Measurements from ENCODE around the gene TMEM121. TPM values are rescaled to one million over a fixed set of nuclear protein-coding genes. Genes with fewer than 3 reads are reported as not detected.
A peak's percentile ranks its signal among the peaks of the same experiment; 100 is the strongest.

Gene TMEM121
- total and polyA plus RNA-seq, 7 experiments from 2014 or later: 0.83 to 5.7 (median 3.7) TPM

GRCh38 chr14:105508069-105508468 is 18.3 kb upstream of the TMEM121 start:
- Mint-ChIP-seq H3K36me3 (peaks cover 0 to 3% (median 0%) of the 10 kb centered on the region in 5 donors), H3K4me3 (no peak overlapping the region), H3K27me3 (peaks cover 14 to 40% (median 22%) of the 10 kb centered on the region in 5 donors), H3K4me1 (peaks cover 0 to 7% (median 5%) of the 10 kb centered on the region in 7 donors), H3K9me3 (peaks cover 0 to 2% (median 0%) of the 10 kb centered on the region in 11 donors), H3K27ac (no peak overlapping the region)
- Histone ChIP-seq H3K27ac (ENCODE audit: low read depth, low read length) (no peak overlapping the region), H3K4me1 (ENCODE audit: control insufficient read depth in 2 of 2, insufficient read depth in 2 of 2, low read length in 2 of 2) (no peaks in the 10 kb centered on the region), H3K4me3 (ENCODE audit: low read length) (no peak overlapping the region), H3K27me3 (ENCODE audit: control insufficient read depth in 2 of 2, insufficient read depth in 2 of 2, low read length in 2 of 2) (no peaks in the 10 kb centered on the region), H3K9me3 (ENCODE audit: control insufficient read depth in 2 of 3, low read length in 3 of 3) (no peaks in the 10 kb centered on the region), H3K36me3 (ENCODE audit: control insufficient read depth in 2 of 3, insufficient read depth in 3 of 3, low read length in 3 of 3) (no peaks in the 10 kb centered on the region)
- intact Hi-C loops (cut with micrococcal nuclease): no loop called here
- DNase-seq (no peak), ATAC-seq (no peak)
- CTCF ChIA-PET: interaction anchor here (0.6 kb wide), 1 partner anchor 579 kb away, joined by 4 read pairs; no protein-coding TSS in a partner anchor
- POLR2A ChIA-PET: no interaction called here

- H3K36me3 Mint-ChIP-seq: peaks cover 0 to 3% (median 0%) of the 10 kb centered on the region in 5 donors
- CTCF ChIA-PET: no interaction called here
- no peak overlapping the region for H3K27ac Mint-ChIP-seq
Observed at GRCh38 chr14:105508601-105509000, 17.8 kb upstream of the TMEM121 start.

GRCh38 chr14:105517096-105517495 is 9.3 kb upstream of the TMEM121 start:
- CTCF ChIA-PET: interaction anchor here (0.6 kb wide), 1 partner anchor 67 kb away, joined by 3 read pairs; no protein-coding TSS in a partner anchor
- peaks cover 25 to 73% (median 38%) of the 10 kb centered on the region in 5 donors for H3K27me3 Mint-ChIP-seq
- no peak overlapping the region for H3K4me3 ChIP-seq (ENCODE audit: low read length)

More at GRCh38 chr14:105508601-105509000, 17.8 kb upstream of the TMEM121 start:
- ATAC-seq (no peak), DNase-seq (no peak)
- Histone ChIP-seq H3K27ac (ENCODE audit: low read depth, low read length) (no peak overlapping the region), H3K9me3 (ENCODE audit: control insufficient read depth in 2 of 3, low read length in 3 of 3) (no peaks in the 10 kb centered on the region), H3K4me1 (ENCODE audit: control insufficient read depth in 2 of 2, insufficient read depth in 2 of 2, low read length in 2 of 2) (no peaks in the 10 kb centered on the region), H3K36me3 (ENCODE audit: control insufficient read depth in 2 of 3, insufficient read depth in 3 of 3, low read length in 3 of 3) (no peaks in the 10 kb centered on the region), H3K4me3 (ENCODE audit: low read length) (no peak overlapping the region), H3K27me3 (ENCODE audit: control insufficient read depth in 2 of 2, insufficient read depth in 2 of 2, low read length in 2 of 2) (no peaks in the 10 kb centered on the region)
- peaks cover 0 to 7% (median 5%) of the 10 kb centered on the region in 7 donors for H3K4me1 Mint-ChIP-seq
- no peak overlapping the region for H3K4me3 Mint-ChIP-seq
- peaks cover 14 to 44% (median 22%) of the 10 kb centered on the region in 5 donors for H3K27me3 Mint-ChIP-seq
- intact Hi-C loops (cut with micrococcal nuclease): no loop called here
- POLR2A ChIA-PET: no interaction called here
- peaks cover 0 to 2% (median 0%) of the 10 kb centered on the region in 11 donors for H3K9me3 Mint-ChIP-seq

GRCh38 chr14:105519946-105520698 is 6.3 kb upstream of the TMEM121 start:
- ChIA-PET CTCF (no interaction called here), POLR2A (no interaction called here)
- no peaks in the 10 kb centered on the region for H3K36me3 ChIP-seq (ENCODE audit: control insufficient read depth in 2 of 3, insufficient read depth in 3 of 3, low read length in 3 of 3)
- Mint-ChIP-seq H3K9me3 (peaks cover 0 to 14% (median 1%) of the 10 kb centered on the region in 11 donors), H3K4me3 (no peak overlapping the region), H3K4me1 (no peaks in the 10 kb centered on the region), H3K36me3 (peaks cover 0 to 5% (median 0%) of the 10 kb centered on the region in 5 donors), H3K27ac (no peak overlapping the region), H3K27me3 (peaks cover 15 to 54% (median 36%) of the 10 kb centered on the region in 5 donors)
- H3K4me1 ChIP-seq (ENCODE audit: control insufficient read depth in 2 of 2, insufficient read depth in 2 of 2, low read length in 2 of 2): no peaks in the 10 kb centered on the region
- no peak for DNase-seq
- intact Hi-C loops (cut with micrococcal nuclease): no loop called here
- ATAC-seq: no peak
- no peaks in the 10 kb centered on the region for H3K9me3 ChIP-seq (ENCODE audit: control insufficient read depth in 2 of 3, low read length in 3 of 3)
- no peaks in the 10 kb centered on the region for H3K27me3 ChIP-seq (ENCODE audit: control insufficient read depth in 2 of 2, insufficient read depth in 2 of 2, low read length in 2 of 2)
- H3K27ac ChIP-seq (ENCODE audit: low read depth, low read length): no peak overlapping the region
- no peak overlapping the region for H3K4me3 ChIP-seq (ENCODE audit: low read length)

More at GRCh38 chr14:105517096-105517495, 9.3 kb upstream of the TMEM121 start:
- POLR2A ChIA-PET: no interaction called here
- H3K27ac ChIP-seq (ENCODE audit: low read depth, low read length): no peak overlapping the region
- Mint-ChIP-seq H3K4me1 (no peaks in the 10 kb centered on the region), H3K27ac (no peak overlapping the region), H3K9me3 (peaks cover 0 to 3% (median 0%) of the 10 kb centered on the region in 11 donors), H3K36me3 (peaks cover 0 to 5% (median 3%) of the 10 kb centered on the region in 5 donors), H3K4me3 (no peak overlapping the region)
- no peaks in the 10 kb centered on the region for H3K27me3 ChIP-seq (ENCODE audit: control insufficient read depth in 2 of 2, insufficient read depth in 2 of 2, low read length in 2 of 2)
- intact Hi-C loops (cut with micrococcal nuclease): no loop called here
- no peaks in the 10 kb centered on the region for H3K36me3 ChIP-seq (ENCODE audit: control insufficient read depth in 2 of 3, insufficient read depth in 3 of 3, low read length in 3 of 3)
- DNase-seq (no peak), ATAC-seq (no peak)
- H3K9me3 ChIP-seq (ENCODE audit: control insufficient read depth in 2 of 3, low read length in 3 of 3): no peaks in the 10 kb centered on the region
- H3K4me1 ChIP-seq (ENCODE audit: control insufficient read depth in 2 of 2, insufficient read depth in 2 of 2, low read length in 2 of 2): no peaks in the 10 kb centered on the region

GRCh38 chr14:105525326-105525725 is 1.1 kb upstream of the TMEM121 start:
- DNase-seq (no peak), ATAC-seq (no peak)
- Histone ChIP-seq H3K4me1 (ENCODE audit: control insufficient read depth in 2 of 2, insufficient read depth in 2 of 2, low read length in 2 of 2) (peaks cover 9 to 14% of the 10 kb centered on the region in 2 donors), H3K4me3 (ENCODE audit: low read length) (no peak overlapping the region), H3K27ac (ENCODE audit: low read depth, low read length) (no peak overlapping the region), H3K36me3 (ENCODE audit: control insufficient read depth in 2 of 3, insufficient read depth in 3 of 3, low read length in 3 of 3) (no peaks in the 10 kb centered on the region), H3K9me3 (ENCODE audit: control insufficient read depth in 2 of 3, low read length in 3 of 3) (no peaks in the 10 kb centered on the region), H3K27me3 (ENCODE audit: control insufficient read depth in 2 of 2, insufficient read depth in 2 of 2, low read length in 2 of 2) (peaks cover 0 to 4% of the 10 kb centered on the region in 2 donors)
- CTCF ChIA-PET: no interaction called here
- H3K9me3 Mint-ChIP-seq: peaks cover 0 to 14% (median 1%) of the 10 kb centered on the region in 11 donors
- intact Hi-C loops (cut with micrococcal nuclease): loop anchor here (5.0 kb wide), 2 partner anchors 223 to 433 kb away; partner anchors contain the start of gene BRF1 (in 1 of the 2)
- H3K27ac Mint-ChIP-seq: peak overlapping the region in 1 of 9 donors; percentile 69
- peaks cover 0 to 18% (median 11%) of the 10 kb centered on the region in 7 donors for H3K4me1 Mint-ChIP-seq
- POLR2A ChIA-PET: no interaction called here
- peak overlapping the region in 9 of 10 donors; percentile 50 to 79 (median 66) for H3K4me3 Mint-ChIP-seq
- no peaks in the 10 kb centered on the region for H3K36me3 Mint-ChIP-seq
- H3K27me3 Mint-ChIP-seq: peaks cover 0 to 44% (median 2%) of the 10 kb centered on the region in 5 donors

- H3K9me3 ChIP-seq (ENCODE audit: control insufficient read depth in 2 of 3, low read length in 3 of 3): no peaks in the 10 kb centered on the region
- no peak overlapping the region for H3K4me3 ChIP-seq (ENCODE audit: low read length)
- Mint-ChIP-seq H3K27ac (peak overlapping the region in 3 of 9 donors; percentile 31 to 76 (median 62)), H3K36me3 (no peaks in the 10 kb centered on the region), H3K4me3 (peak overlapping the region; percentile 34 to 89 (median 72)), H3K9me3 (peaks cover 0 to 14% (median 1%) of the 10 kb centered on the region in 11 donors), H3K4me1 (peaks cover 0 to 24% (median 14%) of the 10 kb centered on the region in 7 donors), H3K27me3 (peaks cover 0 to 44% (median 0%) of the 10 kb centered on the region in 5 donors)
- CTCF ChIA-PET: interaction anchor here (1.0 to 1.1 kb wide), 2 partner anchors 155 to 157 kb away, joined by 3 read pairs; no protein-coding TSS in a partner anchor
- intact Hi-C loops (cut with micrococcal nuclease): loop anchor here (2.0 to 5.0 kb wide), 3 partner anchors 36 to 435 kb away; partner anchors contain the start of genes BRF1 (in 1 of the 2) and TEDC1 (in 1 of the 2)
- DNase-seq: peak in 2 of 9 donors; percentile 14 to 18
- ATAC-seq: no peak
- peaks cover 9 to 14% of the 10 kb centered on the region in 2 donors for H3K4me1 ChIP-seq (ENCODE audit: control insufficient read depth in 2 of 2, insufficient read depth in 2 of 2, low read length in 2 of 2)
- peaks cover 0 to 4% of the 10 kb centered on the region in 2 donors for H3K27me3 ChIP-seq (ENCODE audit: control insufficient read depth in 2 of 2, insufficient read depth in 2 of 2, low read length in 2 of 2)
- H3K36me3 ChIP-seq (ENCODE audit: control insufficient read depth in 2 of 3, insufficient read depth in 3 of 3, low read length in 3 of 3): no peaks in the 10 kb centered on the region
- POLR2A ChIA-PET: no interaction called here
- peak overlapping the region; percentile 14 for H3K27ac ChIP-seq (ENCODE audit: low read depth, low read length)
Observed at GRCh38 chr14:105526776-105527380, 495 bp downstream of the TMEM121 start.

All from naive thymus-derived CD4-positive, alpha-beta T cell (primary cell).